ENCODE results near the gene RGS3. TPM values are rescaled to one million over a fixed set of nuclear protein-coding genes. Genes with fewer than 3 reads are reported as not detected.
A peak's percentile ranks its signal among the peaks of the same experiment; 100 is the strongest.

The RGS3 gene
- total and polyA plus RNA-seq, 2 experiments from 2014 or later: 44.5 to 48.6 TPM

DNA sequence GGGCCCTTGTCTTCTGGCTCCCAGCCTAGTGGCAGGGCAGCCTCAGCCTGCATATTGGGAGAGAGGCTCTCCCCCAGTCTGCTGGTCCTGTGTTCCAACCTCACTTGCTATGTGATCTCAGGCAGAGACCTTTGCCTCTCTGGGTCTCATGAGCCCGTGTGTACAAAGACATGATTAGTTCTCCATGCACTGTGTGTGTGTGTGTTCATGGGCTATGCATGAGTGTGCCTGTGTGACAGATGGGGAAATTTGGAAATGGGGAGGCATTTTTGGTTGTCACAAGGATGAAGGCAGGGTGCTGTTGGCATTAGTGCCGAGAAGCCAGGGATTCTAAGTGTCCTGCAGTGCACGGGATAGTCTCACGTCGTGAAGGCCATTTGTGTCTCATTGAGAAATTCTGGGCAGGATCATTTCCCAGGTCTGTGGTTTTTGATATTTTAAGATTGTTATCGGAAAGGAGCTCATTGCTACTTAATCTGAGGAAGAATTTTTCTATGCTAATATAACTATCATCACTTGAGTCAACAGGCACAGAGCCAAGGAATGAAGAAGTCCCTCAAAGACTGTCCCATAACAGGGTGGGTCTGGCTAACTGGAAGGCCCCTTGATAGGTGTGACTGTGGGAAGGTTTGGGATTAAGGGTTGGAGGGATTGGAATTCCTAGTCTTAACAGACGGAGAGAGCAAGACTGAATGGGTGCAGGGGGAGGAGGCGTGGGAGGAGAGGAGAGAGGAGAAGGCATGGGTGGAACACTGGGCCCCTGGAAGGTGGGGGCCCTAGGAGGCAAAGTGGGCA is 168.5 kb downstream of the RGS3 start:
- no peaks in the 10 kb centered on the region for H3K36me3 ChIP-seq (ENCODE audit: low read depth)
- H3F3A ChIP-seq (ENCODE audit: insufficient read depth): no peaks in the 10 kb centered on the region
- in situ Hi-C loops (cut with MboI): no loop called here
- no peak for TF ChIP-seq EZH2 (IDR thresholded peaks at IDR 0.05; ENCODE audit: insufficient read depth, poor library complexity, severe bottlenecking)
- peak; percentile 87; the same call in 1 of the 2 replicates for TF ChIP-seq EZH2phosphoT487 (IDR thresholded peaks at IDR 0.05; ENCODE audit: insufficient read depth, low read depth)
- peak; percentile 73 for DNase-seq
- H3K4me2 ChIP-seq (ENCODE audit: unreplicated experiment): no peak overlapping the region
- no peaks in the 10 kb centered on the region for H3K9me3 ChIP-seq (ENCODE audit: low read depth)
- no peaks in the 10 kb centered on the region for H4K20me1 ChIP-seq (ENCODE audit: insufficient read depth)
- no peaks in the 10 kb centered on the region for H3K79me2 ChIP-seq (ENCODE audit: insufficient read depth)
- H2AFZ ChIP-seq: no peak overlapping the region
- 26 to 28% methylated on average over 8 of the region's 8 CpGs for WGBS, 2 experiments (ENCODE audit: low coverage in 1 of 2, low lambda C conversion rate in 2 of 2, missing lambda C conversion rate in 2 of 2)
- no peak overlapping the region for H3K4me3 ChIP-seq
- H3K9ac ChIP-seq: no peak overlapping the region
- peaks cover 14% of the 10 kb centered on the region for H3K4me1 ChIP-seq (ENCODE audit: insufficient read depth)
- H3K9me2 ChIP-seq (ENCODE audit: insufficient read depth): no peaks in the 10 kb centered on the region
- H3K27me3 ChIP-seq (replicated peaks; ENCODE audit: insufficient read depth): no peaks in the 10 kb centered on the region
- H3K27ac ChIP-seq: no peak overlapping the region

- TF ChIP-seq EZH2phosphoT487 (IDR thresholded peaks at IDR 0.05; ENCODE audit: insufficient read depth, low read depth) (no peak), EZH2 (IDR thresholded peaks at IDR 0.05; ENCODE audit: insufficient read depth, poor library complexity, severe bottlenecking) (no peak)
- H3K9ac ChIP-seq: no peak overlapping the region
- DNase-seq: peak; percentile 72
- H4K20me1 ChIP-seq (ENCODE audit: insufficient read depth): no peaks in the 10 kb centered on the region
- no peaks in the 10 kb centered on the region for H3K9me2 ChIP-seq (ENCODE audit: insufficient read depth)
- no peaks in the 10 kb centered on the region for H3F3A ChIP-seq (ENCODE audit: insufficient read depth)
- H3K4me1 ChIP-seq (ENCODE audit: insufficient read depth): peaks cover 14% of the 10 kb centered on the region
- no peak overlapping the region for H3K27ac ChIP-seq
- no peak overlapping the region for H3K4me3 ChIP-seq
- no peak overlapping the region for H3K4me2 ChIP-seq (ENCODE audit: unreplicated experiment)
- H3K79me2 ChIP-seq (ENCODE audit: insufficient read depth): no peaks in the 10 kb centered on the region
- no peaks in the 10 kb centered on the region for H3K9me3 ChIP-seq (ENCODE audit: low read depth)
- H3K36me3 ChIP-seq (ENCODE audit: low read depth): no peaks in the 10 kb centered on the region
- H3K27me3 ChIP-seq (replicated peaks; ENCODE audit: insufficient read depth): no peaks in the 10 kb centered on the region
- WGBS, 2 experiments (ENCODE audit: low coverage in 1 of 2, low lambda C conversion rate in 2 of 2, missing lambda C conversion rate in 2 of 2): 65 to 71% methylated on average over 15 of the region's 15 CpGs
- no peak overlapping the region for H2AFZ ChIP-seq
- in situ Hi-C loops (cut with MboI): no loop called here
Observed at GRCh38 chr9:113632776-113633590, 169.5 kb downstream of the RGS3 start.

DNA sequence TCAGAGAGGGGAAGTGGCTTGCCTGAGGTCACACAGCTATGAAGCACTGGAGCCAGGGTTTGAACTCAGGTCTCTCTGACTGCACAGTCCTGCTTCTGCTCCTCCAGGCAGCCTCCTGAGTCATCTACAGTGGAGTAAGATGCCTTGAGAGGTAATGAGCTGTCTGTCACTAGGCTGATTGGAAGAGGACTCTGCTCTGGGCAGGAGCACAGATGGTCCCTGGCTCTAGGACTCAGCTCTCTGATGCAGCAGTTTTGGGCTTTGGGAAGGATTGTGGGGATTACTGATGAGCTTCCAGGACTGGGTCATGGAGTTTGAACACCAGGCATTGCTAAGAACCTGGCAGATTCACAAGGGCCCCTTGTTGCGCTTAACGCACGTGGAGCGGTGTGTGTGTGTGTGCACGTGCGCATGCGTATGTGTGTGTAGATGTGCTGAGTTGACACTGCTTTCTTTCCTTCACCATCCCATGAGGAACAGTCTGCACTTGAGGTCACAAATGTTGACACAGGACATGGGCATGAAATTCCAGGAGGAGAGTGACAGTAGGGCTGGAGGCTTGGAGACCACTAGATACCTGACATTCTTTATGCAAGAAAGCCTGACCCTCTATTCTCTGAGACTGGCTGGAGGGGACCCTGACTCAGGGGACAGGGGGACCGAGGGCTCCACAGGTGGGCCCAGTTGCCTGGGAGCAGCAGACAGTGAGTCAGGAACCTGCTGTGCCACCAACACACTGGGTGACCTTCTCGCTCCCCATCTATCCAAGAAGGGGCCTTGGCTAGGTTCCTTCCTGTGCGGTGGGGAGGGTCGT is 170.5 kb downstream of the RGS3 start:
- no peak overlapping the region for H3K9ac ChIP-seq
- no peaks in the 10 kb centered on the region for H3K9me2 ChIP-seq (ENCODE audit: insufficient read depth)
- TF ChIP-seq EZH2phosphoT487 (IDR thresholded peaks at IDR 0.05; ENCODE audit: insufficient read depth, low read depth) (no peak), EZH2 (IDR thresholded peaks at IDR 0.05; ENCODE audit: insufficient read depth, poor library complexity, severe bottlenecking) (no peak)
- in situ Hi-C loops (cut with MboI): no loop called here
- no peaks in the 10 kb centered on the region for H3F3A ChIP-seq (ENCODE audit: insufficient read depth)
- H4K20me1 ChIP-seq (ENCODE audit: insufficient read depth): no peaks in the 10 kb centered on the region
- H3K9me3 ChIP-seq (ENCODE audit: low read depth): no peaks in the 10 kb centered on the region
- H3K4me1 ChIP-seq (ENCODE audit: insufficient read depth): peaks cover 14% of the 10 kb centered on the region
- H3K4me3 ChIP-seq: no peak overlapping the region
- H3K27ac ChIP-seq: no peak overlapping the region
- no peaks in the 10 kb centered on the region for H3K36me3 ChIP-seq (ENCODE audit: low read depth)
- no peak overlapping the region for H2AFZ ChIP-seq
- no peak overlapping the region for H3K4me2 ChIP-seq (ENCODE audit: unreplicated experiment)
- DNase-seq: no peak
- H3K79me2 ChIP-seq (ENCODE audit: insufficient read depth): no peaks in the 10 kb centered on the region
- H3K27me3 ChIP-seq (replicated peaks; ENCODE audit: insufficient read depth): no peaks in the 10 kb centered on the region
- 91 to 92% methylated on average over 11 of the region's 11 CpGs for WGBS, 2 experiments (ENCODE audit: low coverage in 1 of 2, low lambda C conversion rate in 2 of 2, missing lambda C conversion rate in 2 of 2)

Measured in GM23248 (cell line).